ENCODE results near the gene TCAIM. TPM values are rescaled to one million over a fixed set of nuclear protein-coding genes. Genes with fewer than 3 reads are reported as not detected.

The TCAIM gene
- total RNA-seq, 1 donor from 2014 or later, result 19.9 TPM

DNA sequence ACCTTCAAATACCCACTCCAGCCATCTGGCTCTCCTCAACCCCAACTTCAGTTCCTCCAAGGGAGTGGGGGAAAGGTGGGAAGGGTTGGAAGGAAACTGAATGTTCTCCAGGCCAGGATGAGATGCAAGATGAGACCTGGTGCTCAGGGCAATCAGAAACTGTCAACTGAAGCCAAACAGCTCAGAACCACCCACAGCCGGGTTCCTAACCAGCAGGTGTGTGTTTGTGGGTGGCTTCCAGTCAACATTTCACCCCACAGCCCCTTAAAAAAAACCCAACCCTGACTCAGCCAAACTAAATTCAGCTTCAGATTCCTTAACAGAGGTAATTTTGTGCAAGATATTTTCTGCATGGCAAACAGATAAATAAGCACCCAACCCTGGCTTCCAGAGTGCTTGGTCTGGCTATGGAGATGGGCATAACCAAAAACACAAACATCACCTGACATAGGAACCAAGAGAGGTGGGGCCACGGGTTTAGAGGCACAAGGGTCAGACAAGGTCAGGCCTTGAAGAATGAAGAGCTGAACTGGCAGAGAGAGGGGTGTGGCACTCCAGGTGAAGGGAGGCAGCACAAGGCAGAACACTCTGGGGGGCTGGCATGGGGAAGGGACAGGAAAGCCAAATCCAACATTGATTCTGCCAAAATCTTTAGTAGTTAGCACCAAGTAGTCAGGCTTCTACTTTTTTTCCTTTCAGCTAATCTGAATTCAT lies 104.2 kb downstream of the TCAIM start:
- peak; percentile 51 for DNase-seq (ENCODE audit: low spot score)

DNA sequence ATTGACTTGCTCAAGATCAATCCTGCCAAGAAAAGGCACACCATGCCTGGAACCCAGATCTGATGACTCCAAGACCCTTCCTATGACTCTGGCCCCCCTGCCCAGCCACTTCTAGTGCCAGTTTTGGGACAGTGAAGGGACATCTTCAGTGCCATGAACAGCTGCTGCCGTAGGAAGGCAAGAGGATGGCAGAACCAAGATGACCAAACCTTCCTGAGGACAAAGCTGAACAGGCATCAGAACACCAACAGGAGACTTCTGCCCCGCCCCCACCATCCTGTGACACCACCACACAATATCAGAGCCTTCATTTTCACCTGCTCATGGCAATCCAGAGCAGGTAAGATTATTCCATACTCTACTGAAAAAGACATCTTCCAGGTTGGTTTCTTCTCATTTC lies 105.9 kb downstream of the TCAIM start:
- no peak for DNase-seq (ENCODE audit: low spot score)

DNA sequence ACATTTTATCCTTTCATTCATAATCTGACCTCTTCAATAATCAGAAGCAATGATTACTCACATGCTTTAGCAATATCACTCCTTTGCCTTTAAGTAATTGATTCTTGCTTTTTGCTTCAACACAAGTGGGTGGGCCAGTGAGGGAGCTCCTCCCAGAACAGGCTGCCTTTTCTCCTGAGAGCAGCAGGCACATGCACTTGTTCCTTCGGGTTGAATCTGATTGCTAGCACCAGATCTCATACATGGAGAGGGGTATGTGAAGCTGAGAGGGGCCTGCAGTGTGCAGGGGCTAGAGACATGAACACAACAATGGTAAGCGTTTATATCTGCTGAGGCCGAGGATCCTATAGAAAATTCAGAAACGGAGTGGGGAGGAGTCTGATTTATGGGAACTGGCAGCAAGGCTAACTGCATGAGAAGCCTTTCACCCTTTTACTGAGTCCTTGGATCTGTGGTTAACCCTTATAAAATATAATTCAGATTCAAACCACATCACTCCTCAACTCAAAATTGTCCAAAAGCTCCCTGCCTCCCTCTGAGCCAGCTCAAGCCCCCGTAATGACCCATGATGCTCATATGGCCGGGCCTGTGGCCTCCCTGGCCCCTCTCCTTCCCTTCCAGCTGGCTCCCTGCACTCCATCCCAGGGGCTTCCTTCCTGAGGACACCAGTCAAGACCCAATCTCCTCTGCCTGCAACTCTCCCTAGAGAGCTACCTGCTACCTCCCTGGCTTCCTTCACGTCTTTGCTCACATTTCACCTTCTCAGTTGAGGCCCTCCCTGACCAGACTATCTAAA lies 106.5 kb downstream of the TCAIM start:
- DNase-seq (ENCODE audit: low spot score), result no peak

DNA sequence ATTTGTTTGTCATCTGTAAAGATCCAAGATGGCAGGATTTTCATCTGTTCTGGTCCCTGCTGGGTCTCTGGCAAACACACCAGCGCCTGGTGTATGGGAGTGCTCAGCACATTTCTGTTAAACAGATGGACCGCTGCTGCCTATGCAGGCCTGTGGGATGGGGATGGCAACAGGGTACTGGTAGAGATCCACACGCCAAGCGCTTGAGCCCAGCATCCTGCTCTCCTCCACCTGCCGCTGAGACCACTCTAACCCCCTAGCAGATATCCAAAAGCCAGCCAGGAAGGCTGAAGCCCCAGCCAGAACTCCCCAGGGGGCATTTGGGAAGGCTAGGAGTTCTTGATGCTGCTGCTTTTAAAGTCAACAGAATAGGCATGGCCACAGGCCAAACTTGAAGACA lies 107.2 kb downstream of the TCAIM start:
- peak; percentile 77 for DNase-seq (ENCODE audit: low spot score)

DNA sequence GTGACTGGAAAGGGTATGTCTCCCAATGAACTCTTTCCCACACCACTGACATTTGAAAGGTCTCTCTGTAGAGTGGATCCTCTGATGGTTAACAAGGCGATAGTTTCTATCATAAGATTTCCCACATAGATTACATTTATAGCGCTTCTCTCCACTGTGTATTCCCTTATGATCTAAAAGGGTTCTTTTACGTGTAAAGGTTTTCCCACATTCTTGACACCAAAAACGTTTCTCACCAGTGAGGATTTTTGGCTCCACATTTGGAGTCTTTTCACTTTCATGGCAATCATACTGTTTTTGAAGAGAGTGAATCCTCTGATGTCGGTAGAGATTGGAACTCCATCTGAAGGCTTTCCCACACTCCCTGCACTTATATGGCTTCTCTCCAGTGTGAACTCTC lies 108.4 kb downstream of the TCAIM start:
- no peak for DNase-seq (ENCODE audit: low spot score)

DNA sequence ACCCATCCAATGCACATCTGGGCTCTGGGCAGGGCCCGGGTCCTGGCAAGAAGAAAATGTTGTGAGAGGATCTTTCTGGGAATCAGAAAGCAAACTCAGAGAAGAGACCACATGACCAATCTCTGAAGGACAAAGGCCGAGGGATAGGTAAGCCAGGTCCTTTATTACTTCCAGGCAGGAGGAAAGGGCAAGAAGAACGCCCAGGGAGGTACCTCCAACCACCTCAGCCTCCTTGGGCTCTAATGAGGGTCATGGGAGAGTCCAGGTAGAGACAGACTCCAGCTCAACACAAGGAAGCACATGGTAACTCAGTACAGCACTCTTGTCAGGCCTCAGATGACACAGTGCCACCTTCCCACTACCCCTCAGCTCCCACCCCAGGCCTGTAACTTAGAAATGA lies 112.9 kb downstream of the TCAIM start:
- DNase-seq (ENCODE audit: low spot score), result no peak

DNA sequence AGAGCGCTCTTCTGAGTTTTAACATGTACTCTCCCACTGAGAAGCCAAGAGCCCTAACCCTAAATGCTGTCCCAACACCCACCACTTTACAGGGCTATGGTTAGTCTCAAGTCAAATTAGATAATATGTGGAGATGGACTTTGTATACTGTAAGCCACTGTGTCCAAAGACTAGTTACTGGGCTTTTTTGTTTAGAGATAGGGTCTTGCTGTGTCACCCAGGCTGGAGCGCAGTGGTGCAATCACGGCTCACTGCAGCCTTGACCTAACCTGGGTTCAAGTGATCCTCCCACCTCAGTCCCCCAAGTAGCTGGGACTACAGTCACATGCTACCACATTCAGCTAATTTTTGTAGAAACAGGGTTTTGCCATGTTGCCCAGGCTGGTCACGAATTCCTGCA lies 115.7 kb downstream of the TCAIM start:
- DNase-seq (ENCODE audit: low spot score), result no peak

DNA sequence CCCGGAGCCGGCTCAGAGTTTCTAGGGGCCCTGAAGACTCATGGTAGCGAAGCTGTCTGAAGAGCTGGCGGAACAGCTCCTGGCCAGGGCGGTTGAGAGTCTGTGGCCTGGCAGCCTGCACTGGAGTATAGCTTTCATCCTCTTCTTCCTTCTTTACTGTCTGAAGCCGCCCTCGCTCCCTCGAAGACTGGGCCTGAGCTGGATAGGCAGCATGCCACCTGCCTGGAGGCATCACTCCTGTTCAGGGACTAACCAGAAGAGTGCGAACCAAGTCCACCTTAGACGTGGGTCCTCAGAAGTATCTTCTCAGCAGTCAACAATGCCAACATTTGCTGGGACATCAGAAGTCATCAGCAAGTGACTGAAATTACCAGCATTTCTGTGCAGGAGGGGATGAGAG lies 116.8 kb downstream of the TCAIM start:
- no peak for DNase-seq (ENCODE audit: low spot score)

Other genes with a start within 250 kb of the TCAIM start
- not detected for gene TOPAZ1, start 96.9 kb upstream of the TCAIM start, total RNA-seq
- 13.4 TPM for gene ZNF445, start 138.9 kb downstream of the TCAIM start, total RNA-seq
- 2.7 TPM for gene ZKSCAN7, start 216.4 kb downstream of the TCAIM start, total RNA-seq
- 4.8 TPM for gene ZNF660, start 246.2 kb downstream of the TCAIM start, total RNA-seq